ENCODE measurements around the gene DVL1.

Gene DVL1

GRCh38 chr1:1290238-1290731, 58.9 kb downstream of the DVL1 start:
- WGBS, 2 experiments, result 71 to 72% methylated on average over 15 of the region's 15 CpGs
- no peaks in the 10 kb centered on the region for H3K36me3 ChIP-seq (ENCODE audit: control insufficient read depth, insufficient read depth, low read length)
- H3K27me3 ChIP-seq (ENCODE audit: control insufficient read depth, insufficient read depth, low read length, poor library complexity, severe bottlenecking), result no peaks in the 10 kb centered on the region
- no peaks in the 10 kb centered on the region for H3K9me3 ChIP-seq (ENCODE audit: control insufficient read depth, low read length)
- H3K4me1 ChIP-seq (ENCODE audit: control insufficient read depth, insufficient read depth, low read length), result no peaks in the 10 kb centered on the region
- no peak overlapping the region for H3K4me3 ChIP-seq (ENCODE audit: insufficient read depth, low read depth, low read length)
- no peak overlapping the region for H3K27ac ChIP-seq (ENCODE audit: insufficient read depth, low read depth, low read length, poor library complexity, severe bottlenecking)

GRCh38 chr1:1287288-1288110, 61.7 kb downstream of the DVL1 start:
- no peaks in the 10 kb centered on the region for H3K9me3 ChIP-seq (ENCODE audit: control insufficient read depth, low read length)
- no peak overlapping the region for H3K27ac ChIP-seq (ENCODE audit: insufficient read depth, low read depth, low read length, poor library complexity, severe bottlenecking)
- H3K27me3 ChIP-seq (ENCODE audit: control insufficient read depth, insufficient read depth, low read length, poor library complexity, severe bottlenecking), result no peaks in the 10 kb centered on the region
- H3K36me3 ChIP-seq (ENCODE audit: control insufficient read depth, insufficient read depth, low read length), result no peaks in the 10 kb centered on the region
- no peak overlapping the region for H3K4me3 ChIP-seq (ENCODE audit: insufficient read depth, low read depth, low read length)
- WGBS, 2 experiments, result 92 to 93% methylated on average over 46 of the region's 46 CpGs
- no peaks in the 10 kb centered on the region for H3K4me1 ChIP-seq (ENCODE audit: control insufficient read depth, insufficient read depth, low read length)

GRCh38 chr1:1286313-1287261, 62.6 kb downstream of the DVL1 start:
- Histone ChIP-seq H3K36me3 (ENCODE audit: control insufficient read depth, insufficient read depth, low read length) (no peaks in the 10 kb centered on the region), H3K27me3 (ENCODE audit: control insufficient read depth, insufficient read depth, low read length, poor library complexity, severe bottlenecking) (no peaks in the 10 kb centered on the region), H3K27ac (ENCODE audit: insufficient read depth, low read depth, low read length, poor library complexity, severe bottlenecking) (no peak overlapping the region), H3K9me3 (ENCODE audit: control insufficient read depth, low read length) (no peaks in the 10 kb centered on the region), H3K4me3 (ENCODE audit: insufficient read depth, low read depth, low read length) (no peak overlapping the region), H3K4me1 (ENCODE audit: control insufficient read depth, insufficient read depth, low read length) (no peaks in the 10 kb centered on the region)
- WGBS, 2 experiments, result 86 to 90% methylated on average over 50 of the region's 50 CpGs

- Histone ChIP-seq H3K4me3 (ENCODE audit: insufficient read depth, low read depth, low read length) (no peak overlapping the region), H3K36me3 (ENCODE audit: control insufficient read depth, insufficient read depth, low read length) (no peaks in the 10 kb centered on the region), H3K27me3 (ENCODE audit: control insufficient read depth, insufficient read depth, low read length, poor library complexity, severe bottlenecking) (no peaks in the 10 kb centered on the region), H3K4me1 (ENCODE audit: control insufficient read depth, insufficient read depth, low read length) (no peaks in the 10 kb centered on the region), H3K27ac (ENCODE audit: insufficient read depth, low read depth, low read length, poor library complexity, severe bottlenecking) (no peak overlapping the region), H3K9me3 (ENCODE audit: control insufficient read depth, low read length) (no peaks in the 10 kb centered on the region)
- WGBS, 2 experiments, result 88 to 90% methylated on average over 37 of the region's 37 CpGs
These were observed 63.5 kb downstream of the DVL1 start for GRCh38 chr1:1285611-1286311.

All from ectodermal cell (in vitro differentiated cells).